Endothelial cell of hepatic sinusoid (primary cell): ENCODE results near the gene EED.

ENCODE experiments used
- in situ Hi-C: cut with HindIII; loops from 2 replicates; pipeline ENCODE4 v1.10.0; 2017; ENCODE audit warnings: low sequenced_read_pairs

Gene EED

DNA sequence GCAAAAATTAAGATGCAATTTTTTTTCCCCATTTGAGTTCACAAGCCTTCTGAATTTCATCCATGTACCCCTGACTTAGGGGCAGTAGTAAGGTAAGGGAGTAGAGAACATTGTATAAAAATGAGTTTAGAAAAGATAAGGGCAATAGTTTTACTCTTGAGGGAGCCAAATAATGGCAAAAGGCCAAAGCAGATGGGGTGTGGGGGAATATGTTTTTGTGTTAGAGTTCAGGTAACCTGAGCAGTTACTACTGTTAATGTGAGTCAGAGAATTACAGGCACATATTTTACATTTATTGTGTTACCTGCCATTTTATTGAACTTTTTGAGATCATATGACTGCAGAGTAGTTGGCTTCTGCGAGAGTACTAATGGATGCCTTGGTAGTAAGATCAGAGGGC is 3.1 kb downstream of the EED start:
- in situ Hi-C loops, result no loop called here

DNA sequence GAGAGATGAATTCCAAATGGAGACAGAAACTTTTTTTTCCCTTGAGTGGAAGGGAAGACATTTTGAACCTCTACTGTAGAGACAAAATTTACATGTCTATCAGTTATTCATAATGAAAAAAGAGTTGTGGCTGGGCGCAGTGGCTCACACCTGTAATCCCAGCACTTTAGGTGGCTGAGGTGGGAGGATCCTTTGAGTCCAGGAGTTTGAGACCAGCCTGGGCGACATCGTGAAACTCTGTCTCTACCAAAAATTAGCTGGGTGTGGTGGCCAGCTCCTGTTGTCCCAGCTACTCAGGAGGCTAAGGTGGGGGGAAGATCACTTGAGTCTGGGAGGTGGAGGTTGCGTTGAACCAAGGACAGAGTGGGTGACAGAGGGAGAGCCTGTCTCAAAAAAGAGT is 4.1 kb downstream of the EED start:
- in situ Hi-C loops, result no loop called here

DNA sequence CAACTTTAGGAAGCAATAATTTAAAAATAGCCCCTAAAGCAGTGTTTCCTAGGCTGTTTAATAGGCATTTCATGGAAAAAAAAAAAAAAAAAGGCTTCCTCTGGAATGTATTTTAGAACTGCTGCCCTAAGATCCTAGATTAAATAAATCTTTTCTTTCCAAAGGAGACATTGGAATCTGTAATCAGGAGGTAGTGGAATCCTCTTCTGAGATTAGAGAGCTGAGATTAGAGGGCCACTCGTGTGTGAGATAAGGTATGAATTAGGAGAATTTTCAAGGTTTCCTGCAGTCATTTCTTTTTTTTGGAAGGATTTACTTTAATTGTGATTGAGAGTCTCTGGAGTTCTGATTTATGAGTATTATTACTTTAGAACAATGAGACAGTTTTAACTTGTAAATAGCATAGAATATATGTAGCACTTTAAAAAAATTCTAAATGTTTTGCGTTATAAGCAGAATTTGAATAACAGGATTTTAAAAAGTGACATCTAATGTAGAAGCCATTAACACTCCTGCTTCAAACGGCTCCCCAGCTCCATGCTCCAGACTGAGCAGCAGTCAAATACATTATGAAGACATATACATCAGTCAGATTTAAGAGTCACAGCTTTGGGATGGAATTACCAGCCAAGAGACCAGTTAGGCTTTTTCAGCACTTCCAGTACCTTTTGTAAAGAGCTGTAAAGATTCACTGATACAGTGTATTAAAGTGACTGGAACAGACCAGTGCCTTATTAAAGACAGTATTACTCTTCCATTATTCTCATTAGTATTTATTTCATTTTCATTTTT is 5.0 kb downstream of the EED start:
- in situ Hi-C loops, result no loop called here

DNA sequence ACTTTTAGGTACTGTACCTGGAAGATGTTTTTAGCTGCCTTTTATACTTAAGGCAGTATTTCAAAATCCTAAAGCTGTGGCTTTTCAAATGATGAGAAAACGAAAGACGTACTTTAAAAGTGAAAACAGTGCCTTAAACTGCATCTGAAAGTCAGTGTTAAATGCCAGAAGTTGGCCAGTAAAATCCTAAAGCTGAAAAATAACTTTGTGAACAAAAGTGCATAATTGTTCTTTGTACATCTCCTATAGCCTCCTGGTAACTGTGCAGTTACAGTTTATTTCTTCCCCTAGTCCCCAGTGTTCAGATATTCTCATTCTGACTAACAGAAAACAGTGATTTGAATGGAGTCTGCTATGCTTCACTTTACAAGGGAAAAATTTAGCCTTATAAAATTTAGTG is 6.8 kb downstream of the EED start:
- in situ Hi-C loops, result no loop called here

DNA sequence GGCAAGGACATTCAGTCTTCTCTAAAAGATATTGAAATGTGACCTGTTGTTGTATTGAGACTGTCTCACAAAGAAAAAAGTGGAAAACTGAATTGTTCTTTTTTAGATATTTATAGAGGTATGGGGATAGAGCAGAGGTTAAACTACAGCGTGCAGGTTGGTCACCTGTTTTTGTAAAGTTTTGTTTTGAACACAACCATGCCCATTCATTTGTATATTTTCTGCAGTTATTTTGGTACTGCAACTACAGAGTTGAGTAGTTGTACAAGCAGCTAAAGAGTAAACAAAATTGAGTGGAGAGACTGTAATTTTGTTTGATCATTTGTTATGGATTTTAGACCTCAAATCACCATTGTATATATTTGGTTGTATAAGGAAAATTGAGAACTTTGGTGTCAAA is 11.3 kb downstream of the EED start:
- in situ Hi-C loops, result no loop called here

DNA sequence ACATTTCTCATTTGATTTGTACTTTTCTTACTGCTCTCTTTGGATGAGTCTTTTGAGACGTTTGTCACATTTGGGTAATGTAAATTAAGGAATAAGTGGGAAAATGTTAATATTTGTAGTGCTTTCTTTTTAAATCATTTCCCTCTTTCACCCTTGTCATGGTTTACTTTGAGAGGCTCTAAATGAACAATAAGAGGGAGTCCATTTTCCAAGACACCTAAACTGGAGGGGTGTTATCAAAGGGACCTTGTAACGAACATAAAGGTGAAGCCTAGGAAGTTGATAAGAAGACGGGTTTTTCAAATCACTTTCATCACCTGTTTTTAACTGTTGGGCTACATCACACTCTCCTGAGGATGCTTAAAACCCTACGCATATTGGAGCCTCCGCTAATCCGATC is 12.1 kb downstream of the EED start:
- in situ Hi-C loops, result no loop called here

DNA sequence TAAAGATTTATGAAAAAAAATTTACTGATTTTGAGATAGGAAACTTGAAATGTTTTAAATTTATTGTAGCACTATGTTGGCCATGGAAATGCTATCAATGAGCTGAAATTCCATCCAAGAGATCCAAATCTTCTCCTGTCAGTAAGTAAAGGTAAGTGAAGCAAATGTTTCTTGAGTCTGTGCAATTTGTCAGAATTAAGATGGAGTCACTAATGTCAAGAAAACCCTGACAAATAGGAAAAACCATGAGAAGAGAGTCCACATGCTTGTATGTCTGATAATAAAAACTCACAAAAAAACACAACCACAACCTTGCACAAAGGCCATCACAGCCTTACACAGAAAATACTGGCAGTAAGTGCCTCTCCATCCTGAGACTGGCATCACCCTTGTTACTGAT is 12.9 kb downstream of the EED start:
- in situ Hi-C loops, result no loop called here

DNA sequence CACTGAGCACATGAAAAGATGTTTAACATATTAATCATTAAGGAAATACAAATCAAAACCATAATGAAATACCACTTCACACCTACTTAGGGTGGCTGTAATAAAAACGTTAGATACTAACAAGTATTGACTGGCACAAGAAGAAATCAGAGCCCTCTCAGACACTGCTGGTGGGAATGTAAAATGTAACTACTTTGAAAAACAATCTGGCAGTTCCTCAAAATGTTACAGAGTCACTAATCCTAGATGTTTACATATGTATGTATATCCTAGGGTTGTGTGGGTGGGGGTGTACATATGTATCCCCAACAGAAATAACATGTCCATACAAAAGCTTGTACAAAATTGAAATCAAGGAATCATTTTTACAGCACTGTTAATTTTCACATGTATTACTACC is 15.2 kb downstream of the EED start:
- in situ Hi-C loops, result no loop called here

DNA sequence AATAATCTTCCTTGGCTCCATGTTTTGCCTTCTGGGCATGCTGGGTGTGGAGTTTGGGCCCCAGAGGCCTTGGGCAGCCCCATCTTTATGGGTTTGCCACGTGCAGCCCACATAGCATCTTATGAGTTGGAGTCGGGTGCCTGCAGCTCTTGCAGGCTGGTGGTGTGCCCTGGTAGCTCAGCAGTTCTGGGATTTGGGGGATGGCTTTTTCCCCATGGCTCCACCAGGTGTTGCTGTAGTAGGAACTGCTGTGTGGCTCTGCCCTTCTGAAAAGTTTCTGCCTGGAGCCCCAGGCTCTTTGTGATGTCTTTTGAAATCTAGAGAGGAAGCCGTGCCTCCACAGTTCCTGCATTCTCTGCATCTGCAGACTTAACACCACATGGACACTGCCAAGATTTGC is 16.8 kb downstream of the EED start:
- in situ Hi-C loops, result no loop called here

DNA sequence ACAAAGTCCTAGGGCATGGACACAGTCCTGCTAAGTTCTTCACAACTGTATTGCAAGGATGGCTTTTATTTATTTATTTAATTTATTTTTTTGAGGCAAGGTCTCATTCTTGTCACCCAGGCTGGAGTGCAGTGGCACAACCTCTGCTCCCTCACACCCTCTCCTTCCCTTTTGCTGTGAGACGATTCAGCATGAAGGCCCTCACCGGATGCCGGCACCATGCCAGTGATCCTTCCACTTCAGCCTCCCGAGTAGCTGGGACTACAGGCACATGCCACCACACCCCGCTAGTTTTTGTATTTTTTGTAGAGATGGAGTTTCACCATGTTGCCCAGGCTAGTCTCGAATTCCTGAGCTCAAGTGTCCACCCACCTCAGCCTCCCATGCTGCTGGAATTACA is 17.8 kb downstream of the EED start:
- in situ Hi-C loops, result no loop called here

DNA sequence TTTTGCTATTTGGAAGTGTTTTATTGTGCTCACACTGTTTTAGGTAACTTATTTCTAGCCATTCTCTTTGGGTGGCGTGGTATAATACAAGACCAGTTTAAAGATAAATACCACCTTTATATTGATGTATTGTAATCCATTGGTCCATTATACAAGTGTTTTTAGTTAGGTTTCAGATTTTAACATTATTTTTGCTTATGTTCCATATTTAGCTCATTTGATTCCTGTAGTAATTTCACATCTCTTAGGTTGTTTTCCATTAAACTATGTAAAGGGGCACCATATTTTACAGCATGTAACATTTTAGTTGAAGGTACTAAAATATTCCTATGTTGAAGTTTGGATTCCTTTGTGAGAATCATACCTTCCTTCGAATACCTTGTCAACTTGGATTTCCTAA is 20.1 kb downstream of the EED start:
- in situ Hi-C loops, result no loop called here

DNA sequence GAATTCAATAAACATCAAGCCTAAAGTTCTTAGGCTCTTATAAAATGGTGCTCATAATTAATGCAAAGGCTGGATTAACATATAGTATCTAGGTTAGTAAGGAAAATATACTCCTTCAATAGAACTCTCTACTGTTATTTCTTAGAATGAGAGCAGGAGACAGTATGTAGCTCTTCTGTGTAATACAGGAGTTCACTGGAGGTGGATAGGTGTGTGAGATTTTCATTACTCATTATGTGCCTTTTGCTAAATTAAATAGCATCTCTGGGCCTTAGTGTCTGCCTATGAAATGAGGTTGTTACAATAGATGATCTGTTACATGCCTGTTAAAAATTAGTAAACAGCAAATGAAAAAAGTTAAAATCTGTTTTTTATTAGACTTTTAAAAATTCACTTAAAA is 20.6 kb downstream of the EED start:
- in situ Hi-C loops, result no loop called here

DNA sequence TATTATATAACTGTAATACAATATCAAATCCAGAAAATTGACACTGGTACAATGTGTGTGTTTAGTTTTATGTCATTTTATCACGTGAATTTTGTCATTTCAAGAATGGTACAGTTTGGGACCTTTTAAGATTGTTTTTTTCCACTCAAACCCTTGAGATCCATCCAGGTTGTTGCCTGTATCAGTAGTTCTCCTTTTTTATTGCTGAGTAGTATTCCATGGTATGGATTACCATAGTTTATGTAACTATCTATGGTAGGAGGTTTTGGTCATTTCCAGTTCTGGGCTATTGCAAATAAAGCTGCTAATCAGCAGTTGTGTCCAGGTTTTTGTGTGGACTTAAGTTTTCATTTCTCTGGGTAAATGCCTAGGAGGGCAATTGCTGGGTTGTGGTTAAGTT is 25.1 kb downstream of the EED start:
- in situ Hi-C loops, result loop anchor here (5.0 kb wide), 1 partner anchor 43 kb away; no protein-coding TSS in a partner anchor

DNA sequence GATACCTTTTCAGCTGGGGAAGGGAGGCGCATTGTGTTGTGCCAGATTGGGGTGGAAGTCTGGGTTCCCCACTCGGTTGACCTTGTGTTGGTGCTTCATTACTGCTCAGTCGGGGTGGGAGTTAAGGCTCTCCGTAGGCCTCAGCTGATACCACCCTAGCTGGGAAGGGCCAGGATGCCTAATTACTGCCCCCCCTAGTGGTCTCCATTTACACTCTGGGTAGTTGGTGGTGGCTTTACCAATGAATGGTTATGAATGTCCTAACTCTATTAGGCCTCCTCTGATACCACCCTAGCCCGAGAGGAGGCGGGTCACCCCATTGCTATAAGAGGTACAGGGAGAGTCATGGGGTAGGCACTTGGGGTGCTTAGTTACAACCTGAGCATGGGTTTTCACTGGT is 29.9 kb downstream of the EED start:
- in situ Hi-C loops, result loop anchor here (5.0 kb wide), 1 partner anchor 38 kb away; no protein-coding TSS in a partner anchor

DNA sequence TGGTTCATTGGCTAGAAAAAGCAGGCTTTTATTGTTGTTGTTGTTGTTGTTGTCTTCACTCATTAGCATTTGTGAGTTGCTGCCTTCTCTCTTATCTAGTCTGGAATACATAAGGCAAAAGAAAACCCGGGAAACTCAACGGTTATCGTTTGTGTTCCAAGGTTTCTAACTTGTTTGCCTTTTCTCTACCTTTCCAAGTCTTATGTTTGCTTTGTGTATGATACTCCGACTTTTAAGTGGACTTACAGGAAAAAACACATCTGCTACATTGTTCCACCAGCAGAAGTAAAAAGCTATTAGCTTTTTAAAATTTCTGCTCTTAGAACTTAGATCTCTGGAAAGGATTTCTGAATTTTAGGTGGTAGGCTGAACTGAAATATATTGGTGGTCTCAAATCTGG is 30.4 kb downstream of the EED start:
- in situ Hi-C loops, result loop anchor here (5.0 kb wide), 1 partner anchor 37 kb away; no protein-coding TSS in a partner anchor

DNA sequence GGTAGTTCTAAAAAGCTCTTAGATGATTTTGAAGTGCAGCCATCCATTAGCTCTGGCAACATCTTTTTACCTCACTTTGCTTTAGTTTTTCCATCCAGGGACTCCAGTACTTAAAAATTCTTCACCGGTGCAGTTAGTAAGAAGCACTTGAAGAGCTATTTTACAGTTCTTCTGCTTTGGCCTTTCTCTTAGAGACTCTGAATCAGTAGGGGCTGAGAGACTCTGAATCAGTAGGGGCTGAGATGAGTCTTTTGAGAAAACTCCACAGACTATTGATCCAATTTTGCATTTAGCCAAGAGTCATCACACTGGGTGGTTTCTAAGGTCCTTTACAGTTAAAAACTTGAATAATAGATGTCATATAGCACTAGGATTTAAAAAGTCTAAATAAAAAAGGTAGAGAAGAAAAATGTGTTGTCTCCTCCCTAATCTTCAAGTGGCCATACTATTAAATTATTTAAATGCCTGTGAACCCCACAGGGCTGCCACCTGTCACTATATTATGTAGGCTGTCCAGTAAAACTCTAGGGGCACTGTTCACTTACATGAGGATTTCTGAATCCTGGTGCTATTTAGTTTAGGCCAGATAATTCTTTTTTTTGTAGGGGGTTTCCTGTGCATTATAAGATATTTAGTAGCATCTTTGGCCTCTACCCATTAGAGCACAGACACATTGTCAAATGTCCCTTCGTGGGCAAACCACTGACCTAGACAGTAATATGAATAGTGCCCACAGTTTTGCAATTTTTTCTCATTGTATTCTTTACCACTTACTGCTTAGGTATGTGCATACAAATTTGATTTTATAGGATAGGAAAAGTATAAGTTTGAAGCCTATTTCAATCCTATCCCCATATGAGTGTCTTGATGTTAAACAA is 31.2 kb downstream of the EED start:
- in situ Hi-C loops, result no loop called here

DNA sequence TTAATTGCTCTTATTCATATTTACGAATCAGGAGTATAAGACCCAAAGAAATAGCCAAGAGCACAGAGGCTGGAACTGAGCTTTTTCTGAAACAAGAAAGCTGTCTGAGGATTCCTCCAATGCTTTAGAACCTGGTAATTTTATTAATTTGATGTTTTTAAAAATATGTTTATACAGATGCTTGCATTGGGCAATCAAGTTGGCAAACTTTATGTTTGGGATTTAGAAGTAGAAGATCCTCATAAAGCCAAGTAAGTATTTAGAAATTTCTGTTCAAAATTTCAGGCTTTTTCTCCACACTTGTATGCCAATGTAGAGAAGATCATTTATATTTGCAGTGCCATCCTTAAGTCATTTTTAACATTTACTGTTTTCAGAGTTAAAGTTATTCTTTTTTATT is 33.2 kb downstream of the EED start:
- in situ Hi-C loops, result no loop called here

DNA sequence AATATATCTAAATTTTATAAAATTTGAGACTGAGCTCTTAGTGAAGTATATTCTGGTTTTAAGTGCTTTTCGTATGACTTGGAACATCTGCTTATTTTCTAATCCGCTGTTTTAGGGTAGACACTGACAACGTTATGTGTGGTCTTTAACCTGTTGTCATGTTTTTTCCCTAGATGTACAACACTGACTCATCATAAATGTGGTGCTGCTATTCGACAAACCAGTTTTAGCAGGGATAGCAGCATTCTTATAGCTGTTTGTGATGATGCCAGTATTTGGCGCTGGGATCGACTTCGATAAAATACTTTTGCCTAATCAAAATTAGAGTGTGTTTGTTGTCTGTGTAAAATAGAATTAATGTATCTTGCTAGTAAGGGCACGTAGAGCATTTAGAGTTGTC is 33.7 kb downstream of the EED start:
- in situ Hi-C loops, result no loop called here

DNA sequence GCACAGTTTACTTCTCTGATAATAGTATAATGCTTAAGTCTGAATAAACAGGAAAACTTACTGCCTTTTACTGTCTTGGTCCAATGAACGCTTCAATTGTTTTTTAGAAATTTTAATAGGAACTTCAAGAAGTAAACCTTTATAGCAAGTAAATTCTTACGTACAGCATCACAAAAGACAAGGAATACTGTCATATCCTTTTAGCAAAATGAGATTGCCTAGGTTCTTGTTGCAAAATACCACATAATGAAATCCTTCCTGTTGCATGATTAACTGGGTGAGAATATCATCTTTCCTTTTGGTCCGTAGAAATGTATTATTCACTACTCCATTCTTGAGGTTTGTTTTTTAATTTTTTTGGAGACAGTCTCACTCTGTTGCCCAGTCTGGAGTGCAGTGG is 35.2 kb downstream of the EED start:
- in situ Hi-C loops, result no loop called here

DNA sequence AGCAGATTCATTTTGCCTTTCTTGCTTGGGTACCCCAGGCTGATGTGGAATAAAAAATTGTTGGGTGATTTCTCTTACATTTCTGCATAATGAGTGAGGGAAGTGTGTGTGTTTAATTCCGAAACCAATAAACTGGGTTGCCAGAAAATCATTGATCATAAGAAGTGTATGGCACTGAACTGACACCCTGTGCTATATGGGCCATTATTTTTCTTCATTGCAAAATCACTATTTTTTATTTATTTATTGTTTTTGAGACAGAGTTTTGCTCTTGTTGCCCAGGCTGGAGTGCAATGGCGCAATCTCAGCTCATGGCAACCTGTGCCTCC is 42.9 kb downstream of the EED start:
- in situ Hi-C loops, result no loop called here

DNA sequence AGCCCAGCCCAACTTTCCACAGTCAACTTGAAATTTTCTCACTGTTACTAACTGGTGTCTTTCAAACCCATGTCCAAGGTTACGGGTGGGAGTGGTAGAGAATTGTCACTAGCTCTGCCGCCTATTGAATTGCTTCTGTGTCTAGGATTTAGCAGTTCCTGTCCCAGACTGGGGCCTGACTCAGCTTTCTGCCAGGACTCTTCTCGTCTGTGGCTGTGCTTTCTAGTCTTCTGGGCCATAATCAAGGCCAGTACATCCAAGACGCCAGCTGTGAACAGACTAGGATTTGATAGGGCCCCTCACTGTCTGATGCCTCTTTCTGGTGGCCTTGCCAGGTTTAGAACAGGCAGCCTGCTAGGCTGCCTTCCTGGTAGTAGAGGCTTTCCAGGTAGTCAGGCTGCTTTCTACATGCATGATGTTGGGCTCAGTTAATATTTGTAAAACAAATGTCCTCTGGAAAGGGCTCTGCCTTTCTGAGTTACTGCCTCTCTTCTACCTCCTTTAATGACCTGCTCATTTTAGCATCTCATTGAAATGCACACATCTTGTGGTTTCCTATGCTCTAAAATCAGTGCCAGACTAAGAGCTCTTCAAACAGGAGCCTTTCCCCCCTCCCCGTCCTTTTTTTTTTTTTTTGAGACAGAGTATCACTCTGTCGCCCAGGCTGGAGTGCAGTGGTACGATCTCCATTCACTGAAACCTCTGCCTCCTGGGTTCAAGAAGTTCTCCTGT is 44.4 kb downstream of the EED start:
- in situ Hi-C loops, result no loop called here
